SHP77 (cell line): ENCODE measurements around the gene ITGAL.

Experiments used
- DNase-seq, 2 experiments: peaks; one replicate each; lab custom pipeline; 2025; lab: John Stamatoyannopoulos, UW

The ITGAL gene

DNA sequence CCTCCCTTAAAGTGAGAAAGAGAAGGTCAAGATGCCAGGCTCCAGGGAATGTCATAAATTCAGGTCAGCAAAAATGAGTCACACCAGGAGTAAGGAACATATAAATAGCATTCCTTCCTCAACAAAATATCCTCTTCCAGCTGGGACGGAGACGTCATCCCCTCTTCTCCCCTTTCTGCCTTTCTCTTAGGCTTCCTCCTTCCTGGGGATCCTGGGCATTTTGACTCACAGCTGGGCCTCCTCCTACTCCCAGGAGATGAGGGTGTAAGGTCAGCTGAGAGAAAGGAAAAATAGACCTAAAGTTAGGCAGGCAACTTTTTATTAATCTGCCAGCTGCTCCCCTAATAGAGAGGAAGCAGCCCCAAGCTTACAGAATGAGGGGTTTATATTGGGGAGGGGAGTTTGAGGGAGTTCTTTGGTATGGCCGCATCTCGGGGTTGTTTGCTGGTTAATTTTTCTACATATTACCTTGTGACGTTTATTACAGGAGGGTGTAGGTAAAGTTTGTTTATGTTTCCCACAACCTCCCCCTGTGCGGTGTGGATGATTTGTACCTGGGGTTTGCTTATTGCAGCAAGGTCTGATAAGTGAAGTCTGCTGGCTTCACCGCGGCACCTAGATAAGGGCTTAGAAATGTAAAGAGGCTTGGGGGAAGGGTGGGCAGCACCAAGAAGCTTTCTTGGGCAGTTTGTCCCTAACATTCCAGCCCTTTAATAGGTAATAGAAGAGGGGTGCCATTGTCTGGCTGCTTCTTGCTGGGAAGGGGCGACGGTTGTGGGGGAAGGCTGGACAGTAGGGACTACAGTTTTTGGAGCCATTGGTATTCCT is 69.2 kb downstream of the ITGAL start:
- no peak for DNase-seq

DNA sequence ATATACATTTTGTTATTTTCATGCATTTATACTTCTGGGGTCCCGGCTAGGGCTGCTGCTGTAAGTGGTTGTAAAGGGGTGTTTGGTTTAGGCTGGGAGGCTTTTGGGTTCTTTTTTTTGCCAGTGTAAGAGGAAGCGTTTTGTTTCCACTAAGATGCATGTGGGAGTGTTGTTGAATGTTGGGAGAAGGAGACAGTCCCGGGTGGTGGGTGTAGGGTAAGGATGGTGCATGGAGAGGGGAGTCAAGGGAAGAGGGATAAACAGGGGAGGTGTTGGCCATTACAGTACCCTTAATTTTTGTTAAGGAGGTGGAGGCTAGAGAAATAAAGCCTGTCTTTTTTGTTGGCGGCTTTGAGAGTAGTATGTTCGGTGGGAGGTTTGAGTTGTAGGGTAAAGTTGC is 70.5 kb downstream of the ITGAL start:
- DNase-seq = no peak

DNA sequence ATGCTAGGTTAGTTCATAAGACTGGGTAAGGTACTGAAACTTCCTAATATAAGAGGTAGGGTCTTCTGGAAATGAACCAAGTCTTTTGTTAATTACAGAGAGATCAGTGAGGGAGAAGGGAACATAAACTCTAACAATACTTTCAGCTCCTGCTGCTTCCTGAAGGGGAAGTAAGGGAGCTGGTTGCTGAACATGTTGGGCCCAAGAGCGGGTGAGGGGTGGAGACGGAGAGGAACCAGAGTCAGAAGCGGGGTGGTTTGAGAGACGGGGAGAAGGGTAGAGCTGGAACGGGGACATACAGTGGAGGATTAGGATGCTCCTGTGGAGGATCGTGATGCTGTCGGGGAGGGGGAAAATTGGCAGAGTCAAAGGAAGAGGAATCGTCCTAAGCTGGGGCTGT is 73.6 kb downstream of the ITGAL start:
- no peak for DNase-seq

DNA sequence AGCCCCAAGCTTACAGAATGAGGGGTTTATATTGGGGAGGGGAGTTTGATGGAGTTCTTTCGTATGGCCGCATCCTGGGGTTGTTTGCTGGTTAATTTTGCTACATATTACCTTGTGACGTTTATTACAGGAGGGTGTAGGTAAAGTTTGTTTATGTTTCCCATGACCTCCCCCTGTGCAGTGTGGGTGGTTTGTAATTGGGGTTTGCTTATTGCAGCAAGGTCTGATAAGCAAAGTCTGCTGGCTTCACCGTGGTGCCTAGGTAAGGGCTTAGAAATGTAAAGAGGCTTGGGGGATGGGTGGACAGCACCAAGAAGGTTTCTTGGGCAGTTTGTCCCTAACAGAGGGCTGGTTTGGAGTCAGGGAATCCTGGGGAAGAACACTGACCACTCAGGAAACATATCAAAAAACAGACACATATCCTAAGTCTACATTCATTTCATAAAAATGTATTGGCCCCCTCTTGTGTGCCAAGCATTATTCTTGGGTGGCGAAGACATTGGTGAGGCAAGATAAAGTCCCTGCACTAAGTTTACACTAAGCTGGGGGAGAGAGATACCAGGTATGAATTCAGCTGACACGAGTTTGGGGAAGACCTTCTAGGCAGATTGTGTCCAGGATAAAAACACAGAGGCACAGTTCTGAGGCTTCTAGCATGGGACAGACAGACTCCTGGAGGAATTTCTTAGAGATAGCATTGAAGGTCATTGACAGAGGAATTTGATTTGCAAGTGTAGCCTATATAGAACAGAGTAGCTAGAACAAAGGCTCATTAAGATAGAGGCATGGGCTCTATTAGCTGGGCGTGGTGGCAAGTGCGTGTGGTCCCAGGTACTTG is 76.1 kb downstream of the ITGAL start:
- DNase-seq = no peak

DNA sequence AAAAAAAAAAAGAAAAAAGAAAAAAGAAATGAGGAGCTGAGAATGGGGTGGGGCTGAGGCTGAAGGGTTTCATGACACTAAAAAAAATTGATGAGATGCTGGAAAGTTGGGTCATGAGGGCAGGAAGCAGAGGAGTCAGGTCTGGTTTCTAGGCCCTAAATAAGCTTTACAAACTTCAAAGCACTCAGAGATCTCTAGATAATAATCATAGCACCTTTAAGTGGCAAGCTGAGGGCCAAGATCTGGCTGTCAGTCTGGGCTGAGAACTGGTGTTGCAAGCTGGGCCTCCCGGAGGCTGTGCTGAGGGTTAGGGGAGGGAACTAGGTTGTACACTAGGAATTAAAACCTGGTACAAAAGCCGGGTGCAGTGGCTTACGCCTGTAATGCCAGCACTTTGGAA is 79.2 kb downstream of the ITGAL start:
- DNase-seq = no peak

DNA sequence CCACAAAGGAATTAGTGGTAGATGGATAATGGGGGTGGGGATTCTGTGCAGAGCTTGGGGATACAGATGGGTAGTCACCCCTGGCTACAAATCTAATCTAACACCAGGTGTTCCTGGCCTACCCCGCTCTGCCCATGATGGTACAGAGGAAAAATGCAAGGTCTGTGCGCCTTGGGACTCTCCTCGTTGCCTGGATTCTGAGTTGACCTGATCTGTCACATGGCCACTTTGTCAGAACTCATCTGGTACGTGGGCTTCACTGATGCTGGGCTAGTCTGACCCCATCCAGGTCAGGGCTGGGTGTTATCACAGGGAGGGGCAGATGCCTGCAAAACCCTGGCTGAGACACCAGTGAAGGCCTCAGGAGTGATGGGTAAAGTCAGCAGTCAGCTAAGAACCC is 80.4 kb downstream of the ITGAL start:
- no peak for DNase-seq

DNA sequence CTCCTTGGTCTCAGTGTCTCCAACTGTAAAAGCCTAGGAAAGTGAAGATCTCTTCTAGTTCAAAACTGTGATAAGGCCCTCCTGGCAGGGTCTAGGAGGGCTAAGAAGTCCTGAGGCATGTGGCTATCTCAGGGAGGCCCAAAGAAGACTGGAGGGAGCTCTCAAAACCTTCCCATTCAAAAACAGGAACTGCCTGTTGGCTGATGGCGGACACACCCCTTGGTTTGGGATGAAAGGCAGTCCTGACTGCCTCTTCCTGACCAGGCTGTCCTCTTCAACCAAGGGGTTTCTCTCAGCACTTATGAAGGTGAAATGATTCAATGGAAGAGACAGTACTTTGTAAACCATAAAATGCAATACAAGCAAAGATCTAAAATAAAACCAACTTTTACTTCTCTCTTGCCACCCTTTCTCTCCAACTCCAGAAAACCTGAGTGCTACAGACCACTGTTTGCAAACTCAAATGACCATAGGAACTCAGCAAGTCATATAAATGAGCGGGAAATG is 80.9 kb downstream of the ITGAL start:
- DNase-seq = no peak

DNA sequence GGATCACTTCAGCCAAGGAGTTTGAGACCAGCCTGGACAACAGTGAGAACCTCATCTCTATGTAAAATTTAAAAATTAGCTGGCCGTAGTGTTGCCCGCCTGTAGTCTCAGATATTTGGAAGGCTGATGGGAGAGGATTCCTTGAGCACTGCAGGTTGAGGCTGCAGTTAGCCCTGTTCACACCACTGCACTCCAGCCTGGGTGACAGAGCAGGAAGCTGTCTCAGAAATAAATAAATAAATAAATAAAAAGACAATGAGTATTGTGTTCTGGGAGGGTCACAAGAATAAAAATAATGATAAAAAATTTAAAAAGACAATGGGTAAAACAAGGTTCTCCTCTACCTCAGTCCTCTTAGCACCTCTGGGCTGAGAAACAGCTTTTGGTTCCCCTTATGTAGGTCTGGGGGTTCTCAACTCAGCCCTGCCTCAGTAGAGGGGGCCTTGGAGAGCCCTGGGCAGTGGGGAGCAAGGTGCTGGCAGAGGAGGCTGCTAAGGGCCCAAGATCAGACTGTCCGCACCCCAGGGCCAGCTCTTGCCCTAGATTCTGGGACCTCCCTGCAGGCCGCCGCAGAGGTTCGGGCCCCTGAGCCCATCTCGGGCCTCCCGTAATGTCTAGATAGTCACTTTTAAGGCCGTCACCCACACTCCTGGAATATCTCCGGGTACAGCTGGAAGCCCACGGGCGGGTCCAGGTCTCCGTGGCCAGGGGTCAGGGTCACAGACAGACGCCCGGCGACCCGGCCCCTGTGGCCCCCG is 82.2 kb downstream of the ITGAL start:
- DNase-seq = no peak

DNA sequence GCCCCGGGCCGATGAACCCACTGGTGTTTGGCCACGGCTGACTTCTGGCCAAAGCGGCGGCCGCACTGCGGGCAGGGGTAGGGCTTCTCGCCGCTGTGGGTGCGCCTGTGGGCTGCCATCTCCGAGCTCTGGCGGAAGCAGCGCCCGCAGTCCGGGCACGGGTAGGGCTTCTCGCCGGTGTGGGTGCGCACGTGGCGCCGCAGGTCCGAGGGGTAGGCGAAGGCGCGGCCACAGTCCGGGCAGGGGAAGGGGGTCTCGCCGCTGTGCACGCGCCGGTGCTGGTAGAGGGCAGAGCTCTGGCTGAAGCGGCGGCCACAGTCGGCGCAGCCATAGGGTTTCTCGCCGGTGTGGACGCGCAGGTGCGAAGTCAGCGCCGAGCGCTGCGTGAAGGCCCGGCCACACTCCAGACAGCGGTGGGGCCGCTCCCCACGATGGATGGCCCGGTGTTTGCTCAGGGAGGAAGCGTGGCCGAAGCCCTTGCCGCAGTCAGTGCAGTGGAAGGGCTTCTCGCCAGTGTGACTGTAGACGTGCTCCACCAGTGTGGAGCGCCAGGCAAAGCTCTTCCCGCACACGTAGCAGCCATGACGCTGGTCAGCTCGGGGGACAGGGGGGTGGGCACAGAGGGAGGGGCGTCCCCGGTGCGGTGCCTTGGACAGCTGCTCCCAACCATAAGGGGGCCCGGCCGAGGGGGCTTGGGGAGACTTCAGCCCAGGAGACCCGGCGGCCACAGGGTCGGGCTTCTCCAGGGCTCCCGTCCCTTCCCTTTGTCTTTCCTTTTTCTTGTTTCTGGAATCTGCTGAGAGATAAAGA is 83.0 kb downstream of the ITGAL start:
- no peak for DNase-seq

DNA sequence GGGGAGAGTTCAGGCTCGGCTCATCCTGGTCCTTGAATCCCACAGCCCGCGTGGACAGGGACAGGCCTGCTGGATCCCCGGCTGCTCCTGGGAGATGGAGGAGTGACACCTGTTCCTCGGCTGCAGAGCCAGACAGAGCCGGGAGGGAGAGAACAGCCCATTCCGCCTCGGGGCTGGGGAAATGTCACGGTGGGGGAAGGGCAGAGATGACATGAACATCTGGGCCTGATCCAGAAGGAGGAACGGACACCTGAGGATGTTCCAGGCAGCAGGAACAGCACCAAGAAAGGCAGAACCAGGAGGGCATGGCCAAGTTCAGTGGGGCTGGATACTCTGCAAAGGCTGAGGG is 83.6 kb downstream of the ITGAL start:
- DNase-seq = no peak

DNA sequence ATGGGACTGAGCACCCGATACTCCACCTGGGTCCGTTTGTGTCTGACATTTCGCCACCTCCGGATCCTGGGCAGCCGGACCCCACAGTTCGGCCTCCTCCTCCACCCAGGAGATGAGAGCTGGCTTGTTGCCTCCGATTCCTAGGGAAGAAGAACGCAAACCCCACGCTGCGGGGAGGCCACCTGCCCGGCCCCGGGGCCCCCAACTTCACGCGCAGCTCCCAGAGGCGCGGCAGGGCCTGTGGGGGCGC is 85.1 kb downstream of the ITGAL start:
- peak in 1 of 2 experiments; percentile 17 for DNase-seq

DNA sequence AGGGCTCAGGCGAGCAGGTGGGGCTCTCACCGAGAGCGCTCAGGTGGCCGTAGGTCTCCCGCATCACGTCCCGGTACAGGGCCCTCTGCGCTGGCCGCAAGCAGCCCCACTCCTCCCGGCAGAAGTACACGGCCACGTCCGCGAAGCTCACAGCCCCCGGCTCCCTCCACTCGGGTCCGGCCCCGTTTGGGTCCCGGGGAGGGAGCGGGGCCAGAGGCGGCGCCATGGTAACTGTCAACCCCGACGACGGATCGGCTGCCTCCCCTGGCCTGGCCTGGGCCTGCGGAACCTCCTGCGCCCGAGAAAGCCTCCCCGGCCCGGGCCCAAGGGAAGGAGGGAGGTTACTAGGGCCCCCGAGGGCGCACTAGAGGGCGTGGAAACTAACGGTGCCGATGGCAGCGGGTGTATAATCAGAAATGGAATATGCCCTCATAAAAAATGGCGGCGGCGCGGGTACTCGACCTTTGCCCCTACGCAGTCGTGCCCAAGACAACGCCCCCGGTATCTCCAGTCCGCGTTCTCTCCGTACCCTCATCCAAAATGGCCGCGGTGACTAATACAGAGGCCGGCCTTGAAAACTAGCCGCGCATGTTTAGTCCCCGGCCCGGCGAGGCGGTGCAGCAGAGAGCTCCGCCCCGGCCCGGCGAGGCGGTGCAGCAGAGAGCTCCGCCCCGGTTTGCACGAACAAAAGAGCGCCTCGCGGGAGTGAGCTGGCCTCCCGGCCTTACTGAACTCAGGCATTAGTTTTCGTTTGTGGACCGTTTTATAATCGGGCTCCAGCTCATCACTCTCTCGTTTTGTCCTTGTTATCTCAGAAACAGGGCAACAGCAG is 85.6 kb downstream of the ITGAL start, which contains the start of gene ZNF764:
ZNF764 (minus strand) TSS at position 418 of the 832 bp plus-strand sequence; CDS start at position 226, 192 bp downstream.
- DNase-seq = peak; percentile 99 to 100

DNA sequence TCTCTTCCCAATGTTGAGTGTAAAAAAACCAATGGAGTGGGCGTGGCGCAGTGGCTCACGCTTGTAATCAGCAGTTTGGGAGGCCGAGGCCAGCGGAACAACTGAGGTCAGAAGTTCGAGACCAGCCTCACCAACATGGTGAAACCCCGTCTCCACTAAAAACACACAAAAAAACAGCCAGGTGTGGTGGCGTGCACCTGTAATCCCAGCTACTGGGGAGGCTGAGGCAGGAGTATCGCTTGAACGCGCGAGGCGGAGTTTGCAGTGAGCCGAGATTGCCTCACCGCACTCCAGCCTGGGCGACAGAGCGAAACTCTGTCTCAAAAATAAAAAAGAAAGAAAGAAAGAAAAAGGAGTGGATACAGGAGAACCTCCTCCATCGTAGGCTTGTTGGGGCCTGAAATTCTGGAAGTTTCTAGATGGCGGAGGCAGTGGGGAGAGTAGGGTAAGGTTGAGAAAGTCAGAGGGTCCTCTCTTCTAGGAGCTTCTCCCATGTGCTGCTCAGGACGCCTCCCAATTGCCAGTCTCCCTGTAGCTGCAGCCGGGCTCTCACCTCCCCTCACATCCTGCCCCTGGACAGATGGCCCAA is 86.3 kb downstream of the ITGAL start:
- no peak for DNase-seq

DNA sequence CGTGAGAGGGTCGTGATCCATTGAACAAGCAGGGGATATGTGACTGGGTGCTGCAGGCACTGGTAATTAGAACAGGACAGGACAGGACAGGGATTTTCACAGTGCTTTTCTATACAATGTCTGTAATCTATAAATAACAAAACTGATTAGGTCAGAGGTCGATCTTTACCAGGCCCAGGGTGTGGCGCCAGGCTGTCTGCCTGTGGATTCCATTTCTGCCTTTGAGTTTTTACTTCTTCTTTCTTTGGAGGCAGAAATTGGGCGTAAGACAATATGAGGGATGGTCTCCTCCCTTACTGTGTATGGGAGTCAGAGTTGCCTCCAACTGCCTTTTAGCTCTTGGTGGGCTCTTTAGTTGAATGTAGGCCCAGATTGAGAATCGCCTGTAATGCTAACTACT is 87.1 kb downstream of the ITGAL start:
- no peak for DNase-seq

DNA sequence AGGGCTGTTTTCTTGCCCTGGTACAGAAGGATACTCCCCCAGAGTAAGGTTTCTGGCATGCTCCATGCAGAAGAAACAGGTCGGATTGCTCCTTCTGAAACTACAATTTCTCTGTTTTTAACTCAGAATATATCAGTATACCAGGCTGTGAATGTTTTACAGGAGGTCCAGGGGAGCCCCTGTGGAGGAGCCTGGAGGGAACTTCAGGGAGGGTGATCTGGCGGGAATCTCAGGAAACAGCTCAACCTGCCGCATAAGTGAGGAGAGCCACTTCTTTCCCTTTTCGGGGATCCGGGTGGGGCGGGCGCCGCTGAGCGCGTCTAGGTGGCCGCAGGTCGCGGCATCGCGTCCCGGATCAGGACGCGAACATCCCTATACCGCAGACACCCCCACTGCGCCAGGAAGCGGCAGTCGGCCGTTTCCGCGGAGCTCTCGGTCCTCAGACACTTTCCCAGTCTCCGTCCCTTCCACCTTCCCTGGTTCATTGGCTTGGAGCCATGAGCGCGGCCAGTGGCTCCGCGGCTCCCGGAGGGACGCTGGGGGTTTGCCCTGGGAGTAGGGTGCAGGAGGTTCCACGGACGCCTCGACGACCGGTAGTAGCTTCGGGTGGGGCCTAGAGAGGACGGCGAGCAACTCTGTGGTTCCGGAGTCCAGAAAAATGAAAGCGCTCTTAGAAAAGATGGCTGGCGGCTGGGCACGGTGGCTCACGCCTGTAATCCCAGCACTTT is 88.7 kb downstream of the ITGAL start:
- DNase-seq = no peak

DNA sequence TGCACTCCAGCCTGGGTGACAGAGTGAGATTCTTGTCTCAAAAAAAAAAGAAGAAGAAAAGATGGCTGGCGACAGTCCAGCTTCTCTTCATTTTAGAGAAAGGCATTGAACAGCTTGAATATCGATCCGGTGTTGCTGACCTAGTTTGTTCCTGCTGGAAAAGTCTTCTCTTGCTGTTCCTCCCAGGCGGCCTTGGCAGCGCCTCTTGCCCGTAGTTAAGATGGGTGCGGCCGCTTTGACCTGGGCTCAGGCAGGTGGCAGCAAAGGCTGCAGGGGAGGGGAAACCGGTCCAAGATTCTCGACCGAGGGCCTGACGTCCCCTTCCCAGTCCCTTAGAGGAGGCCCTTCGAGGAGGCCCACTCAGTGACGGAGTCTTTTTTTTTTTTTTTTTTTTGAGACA is 89.5 kb downstream of the ITGAL start:
- DNase-seq = no peak

DNA sequence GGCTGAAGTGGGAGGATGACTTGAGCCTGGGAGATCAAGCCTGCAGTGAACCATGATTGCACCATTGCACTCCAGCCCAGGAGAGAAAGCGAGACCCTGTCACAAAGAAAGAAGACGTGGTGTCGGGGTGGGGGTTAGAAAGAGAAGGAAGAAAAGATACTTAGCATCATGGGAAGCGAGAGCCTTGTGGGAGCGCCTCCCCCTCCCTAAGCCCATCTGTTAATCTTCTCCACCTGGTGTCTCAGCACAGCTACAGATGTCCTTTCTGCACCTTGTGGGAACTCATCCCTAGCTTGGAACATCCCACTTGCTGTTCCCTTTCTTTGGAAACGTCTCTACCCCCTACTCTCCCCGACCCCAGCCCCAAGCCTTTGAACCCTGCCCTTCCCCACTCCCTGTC is 93.0 kb downstream of the ITGAL start:
- no peak for DNase-seq

DNA sequence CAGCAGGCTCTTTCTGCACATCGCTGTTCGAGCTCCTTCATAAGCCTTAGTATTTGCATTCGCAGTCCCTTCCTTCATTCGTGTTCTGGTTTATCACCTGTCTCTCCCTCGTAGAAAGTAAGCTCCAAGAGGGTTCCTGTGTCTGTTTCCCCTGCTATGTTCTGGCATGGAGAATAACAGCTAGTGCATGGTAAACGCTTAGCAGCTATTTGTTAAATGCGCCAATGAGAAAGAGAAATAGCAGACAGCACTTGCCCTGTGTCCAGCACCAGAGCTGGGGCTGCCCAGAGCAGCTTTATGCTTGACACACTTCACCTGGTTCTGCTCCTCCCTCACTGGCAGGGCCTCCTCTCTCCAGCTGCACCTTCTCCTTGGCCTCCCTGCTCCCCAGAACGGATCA is 93.4 kb downstream of the ITGAL start:
- DNase-seq = no peak

DNA sequence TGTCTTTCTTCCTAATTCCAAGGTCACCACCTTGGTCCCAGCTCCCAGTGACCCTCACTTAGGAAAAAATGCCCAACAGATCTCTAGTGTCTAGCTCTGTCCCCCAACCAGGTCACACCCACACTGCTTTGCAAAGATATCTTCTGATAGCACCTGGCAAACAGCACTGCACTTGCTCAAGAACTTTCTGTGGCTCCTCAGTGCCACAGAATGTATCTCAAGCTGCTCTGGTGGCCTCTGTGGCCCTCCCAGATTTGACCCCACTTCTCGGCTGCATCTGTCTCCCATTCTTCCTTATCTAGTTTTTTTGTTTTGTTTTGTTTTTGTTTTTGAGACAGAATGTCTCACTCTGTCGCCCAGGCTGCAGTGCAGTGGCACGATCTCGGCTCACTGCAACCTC is 94.0 kb downstream of the ITGAL start:
- no peak for DNase-seq
